Metanephros (tissue), 2 donors: ENCODE results near the gene CCT4. TPM values are rescaled to one million over a fixed set of nuclear protein-coding genes. Genes with fewer than 3 reads are reported as not detected.

Source experiments
- small RNA-seq: library from RNA; depleted of rRNA; stranded (forward); fragments of <200 nt; gene quantifications from one replicate; pipeline ENCODE3, GENCODE V24; 2014; ENCODE audit warnings: low replicate concordance
- total RNA-seq: library from RNA; depleted of rRNA; stranded (reverse); fragments of >200 nt; gene quantifications from one replicate; pipeline ENCODE4 v1.2.3, GENCODE V29; 2014

Gene CCT4, protein sequence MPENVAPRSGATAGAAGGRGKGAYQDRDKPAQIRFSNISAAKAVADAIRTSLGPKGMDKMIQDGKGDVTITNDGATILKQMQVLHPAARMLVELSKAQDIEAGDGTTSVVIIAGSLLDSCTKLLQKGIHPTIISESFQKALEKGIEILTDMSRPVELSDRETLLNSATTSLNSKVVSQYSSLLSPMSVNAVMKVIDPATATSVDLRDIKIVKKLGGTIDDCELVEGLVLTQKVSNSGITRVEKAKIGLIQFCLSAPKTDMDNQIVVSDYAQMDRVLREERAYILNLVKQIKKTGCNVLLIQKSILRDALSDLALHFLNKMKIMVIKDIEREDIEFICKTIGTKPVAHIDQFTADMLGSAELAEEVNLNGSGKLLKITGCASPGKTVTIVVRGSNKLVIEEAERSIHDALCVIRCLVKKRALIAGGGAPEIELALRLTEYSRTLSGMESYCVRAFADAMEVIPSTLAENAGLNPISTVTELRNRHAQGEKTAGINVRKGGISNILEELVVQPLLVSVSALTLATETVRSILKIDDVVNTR
- 150 TPM for total RNA-seq

DNA sequence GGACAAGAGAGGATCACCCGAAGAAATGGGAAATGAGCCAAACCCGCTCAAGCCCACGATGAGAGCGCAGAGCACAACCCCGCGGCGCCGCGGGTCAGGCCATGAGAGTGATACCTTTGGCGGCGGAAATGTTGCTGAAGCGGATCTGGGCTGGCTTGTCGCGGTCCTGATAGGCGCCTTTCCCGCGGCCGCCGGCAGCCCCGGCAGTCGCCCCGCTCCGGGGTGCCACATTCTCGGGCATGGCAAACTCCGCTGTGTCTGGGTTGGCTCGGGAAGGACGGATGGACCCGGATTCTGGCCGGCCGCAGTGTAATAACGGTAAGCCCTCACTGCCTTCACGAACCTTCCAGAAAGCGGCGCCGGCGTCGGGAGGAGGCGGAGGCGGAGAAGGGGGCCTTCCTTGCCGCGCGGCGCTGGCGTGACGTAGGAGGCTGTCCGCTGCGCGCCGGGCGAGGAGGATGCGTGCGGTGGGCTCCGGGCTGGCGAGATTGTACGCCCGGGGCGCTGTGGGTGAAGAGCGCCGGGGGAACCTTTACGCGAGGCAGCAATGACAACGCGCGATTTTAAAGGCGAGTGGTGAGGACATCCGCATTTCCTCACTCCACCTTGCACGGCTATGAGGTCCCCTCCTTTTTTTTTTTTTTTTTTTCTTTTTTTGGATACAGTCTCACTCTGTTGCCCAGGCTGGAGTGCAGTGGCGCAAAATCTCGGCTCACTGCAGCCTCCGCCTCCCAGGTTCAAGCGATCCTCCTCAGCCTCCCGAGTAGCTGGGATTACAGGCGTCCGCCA lies at the start of gene CCT4:
CCT4 (minus strand) TSS at position 390 of the 789 bp plus-strand sequence; CDS start at position 241, 149 bp downstream.

DNA sequence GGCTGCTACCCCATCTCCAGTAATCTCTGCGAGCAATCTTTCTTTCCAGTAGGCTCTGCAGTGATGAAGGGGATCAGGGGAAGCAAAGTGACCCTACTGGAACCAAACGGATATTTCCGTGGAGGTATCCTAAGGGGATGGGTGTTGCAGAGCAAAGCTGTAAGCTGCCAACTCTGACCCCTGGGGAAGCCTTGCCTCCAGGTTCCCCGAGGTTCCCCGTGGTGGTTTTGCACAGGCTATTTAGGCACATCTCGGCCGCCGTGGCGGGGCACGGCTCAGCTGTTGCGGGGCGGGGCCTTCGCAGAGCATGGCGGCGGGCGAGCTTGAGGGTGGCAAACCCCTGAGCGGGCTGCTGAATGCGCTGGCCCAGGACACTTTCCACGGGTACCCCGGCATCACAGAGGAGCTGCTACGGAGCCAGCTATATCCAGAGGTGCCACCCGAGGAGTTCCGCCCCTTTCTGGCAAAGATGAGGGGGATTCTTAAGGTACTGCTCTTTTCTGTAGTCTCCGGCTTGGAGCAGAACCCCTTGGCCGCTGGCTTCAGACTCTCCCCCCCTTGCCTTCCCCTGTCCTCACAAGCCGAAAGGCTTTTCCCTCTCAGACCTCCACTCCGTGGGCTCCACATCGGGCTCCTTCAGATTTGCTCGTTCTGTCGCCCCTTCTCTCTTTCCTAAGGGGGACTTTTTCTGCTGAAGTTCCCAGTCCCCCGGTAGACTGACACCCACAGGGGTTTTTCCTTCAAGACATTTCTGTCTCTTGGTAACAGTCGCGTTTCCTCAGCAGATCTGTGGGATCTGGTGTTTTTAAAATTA lies 17.1 kb upstream of the CCT4 start, which contains the start of gene COMMD1:
COMMD1 (plus strand) TSS at position 303 of the 814 bp plus-strand sequence; CDS start at position 308, 5 bp downstream.

DNA sequence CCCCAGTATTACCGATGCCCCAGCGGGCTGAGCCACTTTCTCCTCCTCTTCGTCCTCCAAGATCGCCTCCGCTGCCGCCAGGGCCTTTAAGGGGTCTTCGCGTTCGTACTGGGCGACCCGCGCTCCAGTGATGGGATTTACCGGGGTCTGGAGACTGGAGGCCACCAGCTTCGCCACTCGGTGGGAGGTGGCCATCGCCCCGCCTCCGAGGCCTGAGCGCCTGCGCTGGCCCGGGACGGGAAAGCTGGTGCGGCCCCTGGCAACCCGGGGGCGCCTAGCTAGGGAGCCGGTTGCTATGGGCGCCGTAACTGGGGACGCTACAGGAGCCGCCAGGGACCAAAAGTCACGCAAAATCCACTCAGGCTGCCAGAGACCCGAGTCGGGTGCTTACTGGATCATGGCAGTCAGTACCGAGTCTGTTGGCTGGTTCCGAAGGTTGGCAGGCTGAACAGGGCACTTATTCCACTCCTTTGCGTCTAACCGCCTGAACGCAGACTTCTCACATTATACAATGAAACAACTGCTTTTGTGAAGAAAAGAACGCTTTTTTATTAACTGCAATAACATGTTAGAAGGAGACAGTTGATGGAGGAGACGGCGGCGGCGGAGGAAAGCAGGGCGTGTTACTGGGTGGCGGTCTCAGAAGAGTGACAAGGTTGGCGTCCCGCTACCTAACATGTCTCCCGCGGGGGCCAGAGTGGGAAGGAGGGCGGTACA lies 34.5 kb downstream of the CCT4 start, which contains the start of gene FAM161A:
FAM161A (minus strand) TSS at position 214 of the 717 bp plus-strand sequence; CDS start at position 195, 19 bp downstream.

Small RNA genes lying within 50 kb of the gene (small RNA-seq; reads per million reads assigned to genes)
- not detected for gene RF00019

Other genes with a start within 250 kb of the CCT4 start
- 6.9 TPM for gene FAM161A, start 34.6 kb downstream of the CCT4 start, total RNA-seq
- 38.9 TPM for gene COMMD1, start 17.0 kb upstream of the CCT4 start, total RNA-seq